Measurements from ENCODE around the gene ACTN3.
"Not testable (repeated sequence)": the region's sequence is repeated elsewhere in the genome, so short reads cannot be mapped to it uniquely, and the experiment has no call there.

The ACTN3 gene

DNA sequence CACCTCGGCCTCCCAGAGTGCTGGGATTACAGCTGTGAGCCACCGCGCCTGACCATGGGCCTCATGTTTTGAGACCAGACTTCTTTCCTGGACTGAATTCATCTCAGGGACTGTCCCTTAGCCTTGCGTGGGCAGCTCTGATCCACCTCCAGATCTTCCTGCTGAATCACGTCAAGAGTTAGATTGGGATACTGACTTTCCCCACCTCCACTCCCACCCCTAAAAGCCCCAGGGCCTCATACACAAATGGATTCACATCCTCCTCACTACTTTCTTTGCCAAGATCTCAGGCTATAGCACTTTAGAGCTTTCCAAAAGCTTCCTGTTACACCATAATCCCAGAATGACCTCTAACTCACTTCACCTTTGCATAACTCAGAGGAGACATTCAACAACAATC lies 34.1 kb downstream of the ACTN3 start:
- peaks cover 3% of the 10 kb centered on the region for H3K4me1 ChIP-seq (ENCODE audit: insufficient read depth, insufficient read length)
- no peak overlapping the region for H3K9ac ChIP-seq (ENCODE audit: insufficient read length, low read depth)
- no peak for DNase-seq (ENCODE audit: low read depth, low spot score)
- H3K9me3 ChIP-seq (ENCODE audit: insufficient read depth, low read length): peaks cover 27% of the 10 kb centered on the region
- H3K4me3 ChIP-seq (ENCODE audit: insufficient read length, low read depth): no peak overlapping the region
- no peaks in the 10 kb centered on the region for H3K36me3 ChIP-seq (ENCODE audit: insufficient read depth, insufficient read length, low read length)
- no peak for TF ChIP-seq ZNF274 (IDR thresholded peaks at IDR 0.05; ENCODE audit: low read depth, low read length)
- no peak for TF ChIP-seq YY1 (IDR thresholded peaks at IDR 0.05; ENCODE audit: insufficient read depth, insufficient read length)
- no peak for TF ChIP-seq SUZ12 (IDR thresholded peaks at IDR 0.05; ENCODE audit: extremely low read depth, insufficient read depth, insufficient read length)
- H3K27me3 ChIP-seq (ENCODE audit: insufficient read depth, insufficient read length): peaks cover 11% of the 10 kb centered on the region

DNA sequence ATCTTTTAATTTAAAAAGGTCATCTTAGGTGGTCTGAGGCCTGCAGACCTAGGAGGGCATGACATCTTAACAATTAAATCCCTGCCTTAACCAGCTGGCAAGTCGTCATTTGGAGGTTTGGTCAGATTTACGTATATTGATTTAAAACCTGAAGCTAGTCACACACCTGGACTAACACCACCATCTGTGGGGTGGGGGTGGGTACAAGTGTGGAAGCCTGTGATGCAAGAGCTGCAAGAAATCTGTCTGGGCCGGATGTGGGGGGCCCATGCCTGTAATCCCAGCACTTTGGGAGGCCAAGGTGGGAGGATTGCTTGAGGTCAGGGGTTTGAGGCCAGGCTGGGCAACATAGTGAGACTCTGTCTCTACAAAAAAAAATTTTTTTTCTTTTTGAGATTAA lies 34.6 kb downstream of the ACTN3 start:
- H3K4me3 ChIP-seq (ENCODE audit: insufficient read length, low read depth): no peak overlapping the region
- no peak for TF ChIP-seq YY1 (IDR thresholded peaks at IDR 0.05; ENCODE audit: insufficient read depth, insufficient read length)
- TF ChIP-seq ZNF274 (IDR thresholded peaks at IDR 0.05; ENCODE audit: low read depth, low read length): no peak
- no peak for TF ChIP-seq SUZ12 (IDR thresholded peaks at IDR 0.05; ENCODE audit: extremely low read depth, insufficient read depth, insufficient read length)
- H3K27me3 ChIP-seq (ENCODE audit: insufficient read depth, insufficient read length): peaks cover 11% of the 10 kb centered on the region
- peaks cover 3% of the 10 kb centered on the region for H3K4me1 ChIP-seq (ENCODE audit: insufficient read depth, insufficient read length)
- no peak overlapping the region for H3K9ac ChIP-seq (ENCODE audit: insufficient read length, low read depth)
- H3K36me3 ChIP-seq (ENCODE audit: insufficient read depth, insufficient read length, low read length): no peaks in the 10 kb centered on the region
- DNase-seq (ENCODE audit: low read depth, low spot score): no peak
- peaks cover 32% of the 10 kb centered on the region for H3K9me3 ChIP-seq (ENCODE audit: insufficient read depth, low read length)

DNA sequence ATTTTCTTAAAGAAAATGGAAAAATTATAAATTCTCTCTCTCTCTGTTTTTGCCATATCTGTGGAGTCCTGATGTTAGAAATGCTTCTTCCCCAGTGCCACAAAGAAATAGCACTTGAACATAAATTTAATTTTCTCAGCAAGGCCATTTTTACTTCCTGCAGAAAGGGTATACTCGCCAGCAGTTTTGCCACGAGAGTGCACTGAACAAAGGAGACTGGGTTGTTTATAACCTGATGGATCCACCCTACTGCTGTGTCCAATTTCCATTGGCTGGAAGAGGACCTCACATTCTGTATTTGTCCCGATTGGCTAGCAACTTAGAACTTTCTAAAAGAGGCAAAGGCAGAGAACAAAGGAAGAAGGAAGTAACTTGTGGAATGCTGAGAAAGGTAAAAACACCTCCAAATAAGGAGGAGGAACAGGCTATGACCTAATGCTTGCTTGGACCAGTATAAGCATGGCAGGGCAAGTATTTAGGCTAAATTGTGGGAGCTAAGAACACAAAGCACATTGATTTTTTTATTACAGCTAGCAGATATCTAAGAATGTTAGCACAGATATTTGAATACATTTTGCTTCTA lies 36.0 kb downstream of the ACTN3 start:
- not testable (repeated sequence) for H3K36me3 ChIP-seq (ENCODE audit: insufficient read depth, insufficient read length, low read length); H3K9ac ChIP-seq (ENCODE audit: insufficient read length, low read depth); DNase-seq (ENCODE audit: low read depth, low spot score); H3K4me3 ChIP-seq (ENCODE audit: insufficient read length, low read depth); H3K4me1 ChIP-seq (ENCODE audit: insufficient read depth, insufficient read length)
- Histone ChIP-seq H3K27me3 (ENCODE audit: insufficient read depth, insufficient read length) (peaks cover 11% of the 10 kb centered on the region), H3K9me3 (ENCODE audit: insufficient read depth, low read length) (peaks cover 38% of the 10 kb centered on the region)

DNA sequence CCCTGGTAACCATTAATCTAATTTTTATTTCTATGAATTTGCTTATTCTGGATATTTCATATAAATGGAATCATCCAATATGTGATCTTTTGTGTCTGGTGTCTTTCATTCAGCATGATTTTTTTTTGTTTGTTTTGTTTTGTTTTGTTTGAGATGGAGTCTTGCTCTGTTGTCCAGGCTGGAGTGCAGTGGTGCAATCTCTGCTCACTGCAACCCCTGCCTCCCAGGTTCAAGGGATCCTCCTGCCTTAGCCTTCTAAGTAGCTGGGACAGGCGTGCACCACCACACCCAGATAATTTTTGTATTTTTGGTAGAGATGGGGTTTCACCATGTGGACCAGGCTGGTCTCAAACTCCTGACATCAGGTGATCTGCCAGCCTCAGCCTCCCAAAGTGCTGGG lies 38.7 kb downstream of the ACTN3 start:
- not testable (repeated sequence) for H3K4me1 ChIP-seq (ENCODE audit: insufficient read depth, insufficient read length); H3K4me3 ChIP-seq (ENCODE audit: insufficient read length, low read depth)

DNA sequence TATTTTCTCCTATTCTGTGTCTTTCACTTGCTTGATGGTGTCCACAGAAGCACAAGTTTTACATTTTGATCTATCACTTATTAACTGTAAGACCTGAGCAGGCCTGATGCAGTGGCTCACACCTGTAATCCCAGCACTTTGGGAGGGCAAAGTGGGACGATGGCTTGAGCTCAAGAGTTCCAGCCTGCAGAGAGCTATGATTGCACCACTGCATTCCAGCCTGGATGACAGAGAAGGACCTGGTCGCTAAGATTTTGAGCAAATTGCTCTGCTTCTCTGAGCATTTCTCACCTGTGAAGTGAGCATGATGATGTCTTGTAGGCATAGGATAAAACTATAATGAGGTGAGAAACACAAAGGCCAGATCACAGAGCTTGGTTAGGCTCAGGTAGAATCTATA lies 39.4 kb downstream of the ACTN3 start:
- H3K4me1 ChIP-seq (ENCODE audit: insufficient read depth, insufficient read length): no peaks in the 10 kb centered on the region
- DNase-seq (ENCODE audit: low read depth, low spot score): no peak
- no peaks in the 10 kb centered on the region for H3K27me3 ChIP-seq (ENCODE audit: insufficient read depth, insufficient read length)
- no peak for TF ChIP-seq ZNF274 (IDR thresholded peaks at IDR 0.05; ENCODE audit: low read depth, low read length)
- TF ChIP-seq SUZ12 (IDR thresholded peaks at IDR 0.05; ENCODE audit: extremely low read depth, insufficient read depth, insufficient read length): no peak
- TF ChIP-seq YY1 (IDR thresholded peaks at IDR 0.05; ENCODE audit: insufficient read depth, insufficient read length): no peak
- peaks cover 53% of the 10 kb centered on the region for H3K9me3 ChIP-seq (ENCODE audit: insufficient read depth, low read length)
- no peak overlapping the region for H3K4me3 ChIP-seq (ENCODE audit: insufficient read length, low read depth)
- no peak overlapping the region for H3K9ac ChIP-seq (ENCODE audit: insufficient read length, low read depth)
- no peaks in the 10 kb centered on the region for H3K36me3 ChIP-seq (ENCODE audit: insufficient read depth, insufficient read length, low read length)

More for the DNA sequence above, 38.7 kb downstream of the ACTN3 start:
- not testable (repeated sequence) for H3K27me3 ChIP-seq (ENCODE audit: insufficient read depth, insufficient read length); H3K36me3 ChIP-seq (ENCODE audit: insufficient read depth, insufficient read length, low read length); H3K9ac ChIP-seq (ENCODE audit: insufficient read length, low read depth); DNase-seq (ENCODE audit: low read depth, low spot score)
- H3K9me3 ChIP-seq (ENCODE audit: insufficient read depth, low read length): peaks cover 46% of the 10 kb centered on the region

DNA sequence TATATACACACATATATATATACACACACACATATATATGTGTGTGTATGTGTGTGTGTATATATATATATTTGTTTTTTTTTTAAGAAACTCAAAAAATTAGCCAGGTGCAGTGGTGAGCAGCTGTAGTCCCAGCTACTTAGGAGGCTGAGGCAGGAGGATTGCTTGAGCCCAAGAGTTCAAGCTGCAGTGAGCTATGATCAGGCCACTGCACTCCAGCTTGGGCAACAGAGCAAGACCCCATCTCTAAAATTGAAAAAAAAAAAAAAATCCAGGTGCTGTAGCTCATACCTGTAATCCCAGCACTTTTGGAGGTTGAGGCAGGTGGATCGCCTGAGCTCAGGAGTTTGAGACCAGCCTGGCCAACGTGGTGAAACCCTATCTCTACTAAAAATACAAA lies 42.6 kb downstream of the ACTN3 start:
- H3K9me3 ChIP-seq (ENCODE audit: insufficient read depth, low read length): peaks cover 56% of the 10 kb centered on the region
- not testable (repeated sequence) for H3K36me3 ChIP-seq (ENCODE audit: insufficient read depth, insufficient read length, low read length); H3K4me3 ChIP-seq (ENCODE audit: insufficient read length, low read depth); H3K4me1 ChIP-seq (ENCODE audit: insufficient read depth, insufficient read length); DNase-seq (ENCODE audit: low read depth, low spot score); H3K9ac ChIP-seq (ENCODE audit: insufficient read length, low read depth); H3K27me3 ChIP-seq (ENCODE audit: insufficient read depth, insufficient read length)

DNA sequence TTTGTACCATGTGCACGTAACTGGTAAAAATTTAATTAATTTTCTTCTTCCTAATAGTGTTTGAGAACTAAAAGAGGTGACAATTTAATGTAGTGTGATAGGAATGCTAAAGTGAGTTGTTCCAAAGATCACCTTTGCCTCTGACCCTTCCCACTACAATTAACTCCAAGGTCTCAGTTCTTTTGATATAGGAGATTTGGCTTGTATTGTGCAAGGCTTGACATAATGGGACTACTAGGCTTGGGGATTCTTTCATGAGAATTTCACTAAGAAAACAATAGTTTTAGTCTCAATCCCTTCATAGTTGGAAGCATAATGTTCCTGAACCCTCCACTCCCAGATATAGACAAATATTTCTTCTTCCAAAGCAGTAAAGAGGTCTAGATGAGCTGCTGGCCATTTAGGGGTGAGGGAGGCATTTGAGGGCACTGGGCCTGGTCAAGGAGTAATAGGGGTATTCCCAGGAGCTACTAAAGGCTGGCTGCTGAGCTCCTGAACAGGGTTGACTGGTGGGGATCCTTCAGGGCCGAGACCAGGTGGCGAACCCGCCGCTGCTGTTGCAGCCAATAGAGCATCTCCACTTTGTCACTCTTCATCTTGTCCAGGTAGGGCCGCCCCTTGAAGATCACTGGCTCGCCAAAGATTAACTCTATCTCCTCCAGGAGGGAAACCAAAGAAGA lies 43.4 kb downstream of the ACTN3 start:
- TF ChIP-seq SUZ12 (IDR thresholded peaks at IDR 0.05; ENCODE audit: extremely low read depth, insufficient read depth, insufficient read length) (no peak), ZNF274 (IDR thresholded peaks at IDR 0.05; ENCODE audit: low read depth, low read length) (no peak), YY1 (IDR thresholded peaks at IDR 0.05; ENCODE audit: insufficient read depth, insufficient read length) (no peak)
- H3K27me3 ChIP-seq (ENCODE audit: insufficient read depth, insufficient read length): peaks cover 8% of the 10 kb centered on the region
- peaks cover 50% of the 10 kb centered on the region for H3K9me3 ChIP-seq (ENCODE audit: insufficient read depth, low read length)
- H3K36me3 ChIP-seq (ENCODE audit: insufficient read depth, insufficient read length, low read length): peaks cover 2% of the 10 kb centered on the region
- peaks cover 8% of the 10 kb centered on the region for H3K4me1 ChIP-seq (ENCODE audit: insufficient read depth, insufficient read length)
- H3K9ac ChIP-seq (ENCODE audit: insufficient read length, low read depth): no peak overlapping the region
- no peak overlapping the region for H3K4me3 ChIP-seq (ENCODE audit: insufficient read length, low read depth)
- no peak for DNase-seq (ENCODE audit: low read depth, low spot score)

DNA sequence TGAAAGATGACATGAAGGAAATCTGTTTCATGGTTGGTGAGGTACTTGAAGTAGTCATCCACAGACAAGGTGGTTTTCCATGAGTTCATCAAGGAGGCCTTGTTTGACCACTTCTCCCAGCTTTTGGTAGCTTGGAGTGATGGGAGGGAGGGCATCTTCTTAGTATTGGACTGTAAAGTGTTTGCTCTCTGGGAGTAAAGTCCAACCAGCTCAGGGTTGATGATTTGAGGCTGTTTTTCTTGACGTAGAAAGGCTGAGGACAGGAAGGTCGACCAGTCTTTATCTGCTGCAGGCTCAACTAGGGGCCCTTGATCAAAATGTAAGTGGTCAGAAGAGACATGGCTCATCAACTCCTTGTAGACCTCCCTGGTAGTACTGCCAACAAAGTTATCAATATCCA lies 44.5 kb downstream of the ACTN3 start:
- Histone ChIP-seq H3K9ac (ENCODE audit: insufficient read length, low read depth) (no peak overlapping the region), H3K4me1 (ENCODE audit: insufficient read depth, insufficient read length) (peaks cover 8% of the 10 kb centered on the region), H3K27me3 (ENCODE audit: insufficient read depth, insufficient read length) (peaks cover 8% of the 10 kb centered on the region), H3K36me3 (ENCODE audit: insufficient read depth, insufficient read length, low read length) (peaks cover 9% of the 10 kb centered on the region), H3K4me3 (ENCODE audit: insufficient read length, low read depth) (no peak overlapping the region), H3K9me3 (ENCODE audit: insufficient read depth, low read length) (peaks cover 45% of the 10 kb centered on the region)
- TF ChIP-seq SUZ12 (IDR thresholded peaks at IDR 0.05; ENCODE audit: extremely low read depth, insufficient read depth, insufficient read length): no peak
- no peak for TF ChIP-seq ZNF274 (IDR thresholded peaks at IDR 0.05; ENCODE audit: low read depth, low read length)
- TF ChIP-seq YY1 (IDR thresholded peaks at IDR 0.05; ENCODE audit: insufficient read depth, insufficient read length): no peak
- no peak for DNase-seq (ENCODE audit: low read depth, low spot score)
